CD4-positive, alpha-beta T cell treated with Interleukin-4 for 4 hours (primary cell): ENCODE data around the gene ZNF541.
A peak's percentile ranks its signal among the peaks of the same experiment; 100 is the strongest.

Experiments
- DNase-seq: peaks from one replicate; pipeline ENCODE4 v3.0.0-alpha.2; 2020

ZNF541 gene, protein sequence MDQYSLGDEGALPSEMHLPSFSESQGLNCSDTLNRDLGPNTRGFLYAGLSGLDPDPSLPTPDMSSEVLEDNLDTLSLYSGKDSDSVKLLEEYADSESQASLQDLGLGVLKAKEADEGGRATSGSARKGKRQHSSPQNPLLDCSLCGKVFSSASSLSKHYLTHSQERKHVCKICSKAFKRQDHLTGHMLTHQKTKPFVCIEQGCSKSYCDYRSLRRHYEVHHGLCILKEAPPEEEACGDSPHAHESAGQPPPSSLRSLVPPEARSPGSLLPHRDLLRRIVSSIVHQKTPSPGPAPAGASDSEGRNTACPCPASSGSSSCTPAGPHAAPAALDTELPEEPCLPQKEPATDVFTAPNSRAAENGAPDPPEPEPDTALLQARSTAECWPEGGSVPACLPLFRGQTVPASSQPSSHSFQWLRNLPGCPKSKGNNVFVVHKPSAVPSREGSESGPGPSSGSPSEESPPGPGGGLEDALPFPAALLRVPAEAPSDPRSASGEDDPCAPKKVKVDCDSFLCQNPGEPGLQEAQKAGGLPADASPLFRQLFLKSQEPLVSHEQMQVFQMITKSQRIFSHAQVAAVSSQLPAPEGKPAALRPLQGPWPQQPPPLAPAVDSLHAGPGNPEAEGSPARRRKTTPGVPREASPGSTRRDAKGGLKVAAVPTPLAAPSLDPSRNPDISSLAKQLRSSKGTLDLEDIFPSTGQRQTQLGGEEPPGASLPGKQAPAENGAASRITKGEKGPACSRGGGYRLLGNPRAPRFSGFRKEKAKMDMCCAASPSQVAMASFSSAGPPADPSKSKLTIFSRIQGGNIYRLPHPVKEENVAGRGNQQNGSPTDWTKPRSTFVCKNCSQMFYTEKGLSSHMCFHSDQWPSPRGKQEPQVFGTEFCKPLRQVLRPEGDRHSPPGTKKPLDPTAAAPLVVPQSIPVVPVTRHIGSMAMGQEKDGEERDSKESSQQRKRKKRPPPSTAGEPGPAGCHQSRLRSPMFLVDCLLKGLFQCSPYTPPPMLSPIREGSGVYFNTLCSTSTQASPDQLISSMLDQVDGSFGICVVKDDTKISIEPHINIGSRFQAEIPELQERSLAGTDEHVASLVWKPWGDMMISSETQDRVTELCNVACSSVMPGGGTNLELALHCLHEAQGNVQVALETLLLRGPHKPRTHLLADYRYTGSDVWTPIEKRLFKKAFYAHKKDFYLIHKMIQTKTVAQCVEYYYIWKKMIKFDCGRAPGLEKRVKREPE (N-terminal part only)

DNA sequence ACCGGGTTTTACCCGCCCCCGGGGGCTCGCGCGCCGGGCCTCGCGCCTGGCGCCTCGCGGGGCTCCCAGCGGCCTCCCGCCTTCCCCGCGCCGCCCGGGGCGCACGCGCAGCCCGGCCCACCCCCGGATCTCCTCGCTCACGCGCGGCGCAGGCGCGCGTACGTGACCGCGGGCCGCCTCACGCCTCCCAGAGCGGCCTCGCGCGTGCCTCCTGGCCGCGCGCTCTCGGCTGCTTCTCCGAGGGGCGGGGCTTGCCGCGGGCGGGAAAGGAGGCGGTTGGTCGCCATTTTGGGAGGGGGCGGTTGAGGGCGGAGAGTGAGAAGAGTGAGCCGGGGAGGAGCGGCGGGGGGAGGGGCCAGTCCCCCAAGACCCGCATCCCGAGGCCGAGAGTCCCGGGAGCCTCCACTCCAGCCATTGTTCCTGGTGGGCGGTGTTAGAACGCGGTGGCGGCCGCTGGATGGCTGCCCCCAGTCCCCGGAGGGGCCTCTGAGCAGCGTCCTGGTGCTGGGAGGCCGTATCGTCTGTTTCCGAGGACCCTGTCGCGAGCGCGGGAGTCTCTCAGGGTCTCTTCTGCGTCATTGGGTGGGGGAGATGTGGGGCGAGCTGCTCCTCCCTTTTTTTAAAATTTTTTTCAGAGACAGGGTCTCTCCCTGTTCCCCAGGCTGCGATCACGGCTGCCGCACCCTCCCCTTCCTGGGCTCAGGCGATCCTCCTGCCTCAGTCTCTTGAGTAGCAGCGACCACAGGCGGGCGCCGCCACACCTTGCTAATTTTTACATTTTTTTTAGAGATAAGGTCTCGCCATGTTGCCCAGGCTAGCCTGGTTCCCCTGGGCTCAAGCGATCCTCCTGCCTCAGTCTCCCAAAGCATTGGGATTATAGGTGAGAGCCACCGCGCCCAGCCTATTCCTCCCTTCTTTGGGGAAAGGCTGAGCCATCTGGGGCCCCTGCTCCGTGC lies at the start of gene ZNF541:
Gene ZNF541, minus strand, starts transcription at position 78 of the 956 bp plus-strand sequence. CDS start 17,292 bp downstream, outside the sequence.
- DNase-seq: peak; percentile 83

DNA sequence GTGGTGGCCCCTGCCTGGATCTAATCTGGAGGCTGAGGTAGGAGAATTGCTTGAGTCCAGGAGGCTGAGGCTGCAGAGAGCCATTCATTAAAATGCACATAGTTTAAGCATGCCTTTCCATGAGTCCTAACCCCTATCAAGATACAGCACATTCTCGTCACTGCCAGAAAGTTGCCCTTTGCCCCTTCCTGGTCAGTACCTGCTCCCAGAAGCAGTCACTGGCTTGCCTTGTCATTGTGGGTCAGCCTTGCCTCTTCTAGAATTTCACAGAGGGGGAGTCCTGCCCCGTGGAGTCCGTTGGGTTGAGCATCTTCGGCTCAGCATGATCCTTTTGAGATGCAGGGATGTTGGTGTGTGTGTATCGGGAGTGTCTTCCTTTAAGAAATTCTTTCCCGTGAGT lies 46.8 kb upstream of the ZNF541 start:
- DNase-seq: no peak

DNA sequence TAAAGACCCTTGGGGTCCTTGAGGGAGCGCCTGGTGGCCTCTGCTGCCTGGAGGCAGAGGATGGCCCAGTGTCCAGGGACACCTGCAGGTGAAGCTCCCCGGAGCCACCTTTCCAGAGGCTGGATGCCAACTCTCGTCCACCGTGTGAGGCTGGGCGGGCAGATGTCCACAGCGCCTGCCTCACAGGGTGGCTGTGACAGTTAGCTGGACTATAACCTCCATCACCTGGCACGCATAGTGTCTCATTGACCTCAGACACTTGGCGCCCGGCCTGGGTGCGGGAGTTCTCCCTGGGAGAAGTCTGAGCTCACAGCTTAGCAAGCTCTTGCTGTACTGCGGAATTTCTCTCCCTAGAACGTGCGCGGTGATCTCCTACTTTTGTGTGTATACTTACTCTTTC lies 45.8 kb upstream of the ZNF541 start:
- no peak for DNase-seq

DNA sequence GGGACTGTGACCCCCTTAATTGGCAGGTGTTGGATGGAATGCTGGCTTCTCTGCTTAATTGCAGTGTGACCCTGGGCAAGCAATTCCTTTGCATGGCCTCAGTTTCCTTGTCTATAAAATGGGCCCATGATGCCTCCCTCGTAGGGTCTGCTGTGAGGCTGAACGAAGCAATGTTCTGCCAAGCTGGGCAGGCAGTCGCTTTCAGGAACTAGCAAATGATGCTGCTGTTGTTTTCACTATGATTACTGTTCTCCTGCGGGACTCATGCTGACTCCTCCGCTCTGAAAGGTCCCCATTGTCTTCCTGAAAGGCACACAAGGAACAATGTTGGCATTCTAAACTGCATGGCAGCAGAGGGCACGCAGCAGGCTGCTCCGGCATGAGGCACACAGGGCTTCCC lies 42.8 kb upstream of the ZNF541 start:
- DNase-seq: no peak

DNA sequence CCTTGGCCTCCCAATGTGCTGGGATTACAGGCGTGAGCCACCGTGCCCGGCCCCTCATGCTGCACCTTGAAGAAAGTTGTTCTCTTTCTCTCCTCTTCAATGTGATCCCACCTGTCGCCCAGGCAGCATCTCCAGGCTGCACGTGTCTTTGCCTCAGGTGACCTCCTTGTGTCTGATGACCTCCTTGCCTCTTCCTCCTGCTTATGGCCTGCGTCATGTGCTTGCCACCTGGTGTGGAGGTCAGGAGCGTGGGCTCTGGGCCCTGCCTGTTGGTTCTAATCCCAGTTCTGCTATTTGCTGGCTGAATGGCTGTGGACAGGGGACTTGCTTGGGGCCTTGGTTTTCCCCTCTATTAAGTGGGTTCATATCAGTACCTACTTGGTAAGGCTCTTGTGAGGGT lies 42.3 kb upstream of the ZNF541 start:
- no peak for DNase-seq

DNA sequence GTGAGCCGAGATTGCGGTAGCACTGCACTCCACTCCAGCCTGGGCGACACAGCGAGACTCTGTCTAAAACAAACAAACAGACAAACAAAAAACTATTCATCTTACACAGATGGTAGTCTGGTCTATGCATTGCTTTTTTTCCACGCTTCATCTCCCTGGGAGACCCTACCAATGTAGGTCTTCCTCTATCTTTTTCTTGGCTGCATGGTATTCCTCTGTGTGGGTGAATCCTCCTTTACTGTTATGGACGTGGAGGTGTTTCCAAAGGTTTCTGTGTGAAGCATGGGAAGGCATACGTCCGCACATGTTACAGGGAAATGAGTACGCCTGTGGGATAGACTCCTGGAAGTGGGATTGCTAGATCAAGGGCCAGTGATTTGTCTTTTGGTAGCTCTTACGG lies 41.6 kb upstream of the ZNF541 start:
- DNase-seq: no peak

DNA sequence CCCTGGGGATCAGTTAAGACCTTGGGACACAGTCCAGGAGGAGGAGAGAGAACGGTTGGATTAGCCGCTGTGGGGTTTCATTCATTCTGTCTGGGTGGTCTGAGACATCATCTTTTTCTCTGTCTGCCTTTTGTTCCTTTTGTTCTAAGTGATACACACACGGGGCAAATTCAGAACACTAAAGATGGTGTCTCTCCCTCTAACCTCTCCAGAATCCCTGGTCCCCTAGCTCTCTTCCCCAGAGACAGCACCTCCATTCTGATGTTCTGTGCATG lies 41.0 kb upstream of the ZNF541 start:
- no peak for DNase-seq

DNA sequence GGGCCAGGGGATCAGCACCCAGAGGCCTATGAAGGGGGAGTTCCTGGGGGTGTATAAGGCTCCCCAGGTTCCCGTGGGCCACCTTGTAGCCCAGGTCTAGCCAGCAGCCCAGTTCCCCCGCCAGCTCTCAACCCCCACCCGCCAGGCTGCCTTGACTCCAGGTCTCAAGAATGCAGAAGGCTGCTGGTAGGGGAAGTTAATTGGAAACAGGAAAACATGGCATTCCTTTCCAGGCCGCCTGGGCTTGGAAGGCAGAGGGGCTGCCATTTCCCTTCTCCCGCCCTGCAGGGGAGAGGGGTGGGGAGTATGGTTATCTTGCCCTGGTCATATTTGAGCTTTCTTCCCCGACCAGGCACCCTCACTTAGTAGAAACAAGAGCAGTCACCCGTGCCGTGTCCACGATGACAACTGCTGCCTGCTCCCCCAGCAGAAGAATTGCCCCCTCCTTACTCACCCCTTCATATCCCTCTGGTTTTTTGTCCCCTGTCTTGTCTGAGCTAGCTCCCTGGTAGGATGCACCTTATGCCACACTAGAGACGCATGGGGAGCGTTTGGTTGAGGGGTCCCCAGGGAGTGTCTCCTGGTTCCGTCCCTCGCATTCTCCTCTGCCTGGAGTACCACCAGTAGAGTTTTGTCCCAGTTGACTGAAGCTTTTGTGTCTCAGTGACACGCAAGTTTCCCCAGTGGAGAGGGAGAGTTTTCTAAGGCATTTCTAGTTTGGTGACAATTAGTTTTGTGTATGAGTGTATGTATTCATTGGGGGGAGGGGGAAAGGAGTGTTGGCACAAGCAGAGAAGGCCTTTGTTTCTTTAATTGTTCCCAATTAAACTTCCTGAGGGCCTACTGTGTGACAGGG lies 40.4 kb upstream of the ZNF541 start:
- no peak for DNase-seq

DNA sequence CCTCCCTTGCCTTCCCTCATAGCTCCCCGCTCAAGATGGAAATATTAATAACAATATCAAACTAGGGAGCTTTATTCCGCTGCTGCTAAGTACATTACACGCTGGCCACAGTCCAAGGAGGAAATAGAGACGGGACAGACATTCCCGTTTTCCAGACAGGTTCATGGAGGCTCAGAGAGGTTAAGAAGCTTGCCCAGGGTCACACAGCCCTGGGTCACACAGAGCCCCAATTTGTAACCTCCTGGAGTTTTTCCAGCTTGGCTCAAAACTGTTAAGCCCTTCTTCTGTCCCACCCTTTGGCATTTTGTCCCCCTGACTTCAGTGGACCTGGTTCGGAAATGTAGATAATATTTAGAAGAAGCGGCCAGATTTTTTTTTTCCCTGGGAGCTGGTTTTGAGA lies 38.0 kb upstream of the ZNF541 start:
- no peak for DNase-seq

DNA sequence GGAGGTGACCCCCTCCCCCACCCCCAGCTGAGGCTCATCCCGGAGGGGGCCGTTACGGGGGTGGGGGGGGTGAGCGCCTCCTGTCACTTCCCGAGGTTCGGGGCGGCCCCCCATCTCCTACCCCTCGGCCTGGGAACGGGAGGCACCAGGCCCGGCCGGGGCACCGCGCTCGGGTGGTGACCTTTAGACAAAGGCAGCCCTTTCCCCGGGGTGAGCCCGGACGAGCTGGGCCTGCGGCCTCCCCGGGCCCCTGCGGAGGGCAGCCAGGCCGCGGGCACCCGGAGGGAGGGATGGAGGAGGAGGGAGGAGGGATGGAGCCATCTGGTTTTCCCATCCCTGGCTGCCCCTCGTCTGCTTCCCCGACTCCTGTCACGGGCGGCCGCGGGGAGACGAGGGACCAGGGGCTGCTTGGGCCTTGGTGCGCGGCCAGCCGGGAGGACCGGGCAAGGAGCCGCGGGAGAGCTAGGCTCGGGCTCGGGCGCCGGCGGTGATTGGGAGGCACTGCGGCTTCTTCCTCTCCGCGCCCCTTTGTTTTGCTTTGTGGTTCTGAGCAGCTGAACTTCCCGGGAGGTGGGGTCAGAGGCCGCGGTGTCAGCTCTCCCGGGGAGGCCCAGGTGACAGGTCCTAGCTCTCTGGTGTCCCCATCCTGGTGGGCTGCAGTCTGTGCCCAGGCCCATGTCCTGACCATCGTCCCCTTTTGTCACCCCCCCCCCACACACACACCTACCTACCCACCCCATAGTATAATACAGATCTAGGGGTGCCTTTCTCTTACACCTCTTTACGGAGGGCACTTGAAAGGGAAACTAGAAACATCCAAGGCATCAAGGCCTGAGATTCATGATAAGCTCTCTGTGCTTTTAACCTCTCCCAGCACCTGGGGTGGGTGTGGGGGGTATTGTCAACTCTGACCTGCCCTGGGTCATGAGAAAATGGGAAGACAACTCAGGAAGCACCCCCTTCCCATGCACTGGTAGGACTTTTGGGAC lies 37.3 kb upstream of the ZNF541 start:
- peak; percentile 58 for DNase-seq

DNA sequence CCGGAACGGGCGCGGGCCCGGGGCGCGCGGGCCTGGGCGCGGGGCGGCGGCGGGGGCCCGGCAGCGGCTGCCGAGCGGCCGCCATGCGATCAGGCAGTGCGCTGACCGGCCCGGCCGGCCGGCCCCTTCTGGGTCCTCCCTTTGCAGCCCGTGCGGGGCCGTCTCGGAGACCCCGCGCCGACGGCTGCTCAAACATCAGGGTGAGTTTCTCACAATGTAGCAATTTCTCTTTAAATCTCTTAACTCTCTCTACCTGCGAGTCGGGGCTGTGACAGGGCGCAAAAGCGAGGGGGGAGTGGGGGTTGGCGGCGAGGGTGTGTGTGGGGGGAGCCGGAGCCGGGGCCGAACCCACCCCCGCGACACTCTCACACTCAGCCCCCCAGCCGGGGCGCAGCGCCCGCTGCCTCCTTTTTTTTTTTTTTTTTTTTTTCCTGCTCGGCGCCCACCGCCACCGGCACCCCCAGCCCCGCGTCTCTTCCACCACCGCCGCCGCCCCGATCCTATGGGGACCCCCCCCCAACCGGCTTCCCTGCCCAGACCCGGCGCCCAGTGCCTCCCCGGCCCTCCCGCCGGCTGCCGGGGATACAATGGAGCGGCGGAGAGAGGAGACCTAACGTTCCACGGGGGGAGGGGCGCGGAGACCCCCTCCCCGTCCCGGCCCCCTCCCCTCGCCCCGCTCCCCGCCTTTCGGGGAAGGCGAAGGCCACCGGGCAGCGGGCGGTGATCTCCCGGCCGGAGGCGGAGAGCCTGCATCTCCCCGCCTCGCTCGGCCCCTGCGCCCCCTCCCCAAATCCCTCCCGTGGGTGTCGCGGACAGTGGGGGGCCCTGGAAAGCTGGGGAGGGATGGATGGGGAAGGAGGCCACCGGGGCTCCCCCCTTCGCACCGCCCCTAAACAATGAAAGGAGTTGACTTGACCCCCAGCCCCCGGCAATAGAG lies 36.3 kb upstream of the ZNF541 start, which contains the start of gene BICRA:
Gene BICRA, plus strand, starts transcription at position 166 of the 937 bp plus-strand sequence. CDS start 64,441 bp downstream, outside the sequence.
- peak; percentile 83 for DNase-seq

DNA sequence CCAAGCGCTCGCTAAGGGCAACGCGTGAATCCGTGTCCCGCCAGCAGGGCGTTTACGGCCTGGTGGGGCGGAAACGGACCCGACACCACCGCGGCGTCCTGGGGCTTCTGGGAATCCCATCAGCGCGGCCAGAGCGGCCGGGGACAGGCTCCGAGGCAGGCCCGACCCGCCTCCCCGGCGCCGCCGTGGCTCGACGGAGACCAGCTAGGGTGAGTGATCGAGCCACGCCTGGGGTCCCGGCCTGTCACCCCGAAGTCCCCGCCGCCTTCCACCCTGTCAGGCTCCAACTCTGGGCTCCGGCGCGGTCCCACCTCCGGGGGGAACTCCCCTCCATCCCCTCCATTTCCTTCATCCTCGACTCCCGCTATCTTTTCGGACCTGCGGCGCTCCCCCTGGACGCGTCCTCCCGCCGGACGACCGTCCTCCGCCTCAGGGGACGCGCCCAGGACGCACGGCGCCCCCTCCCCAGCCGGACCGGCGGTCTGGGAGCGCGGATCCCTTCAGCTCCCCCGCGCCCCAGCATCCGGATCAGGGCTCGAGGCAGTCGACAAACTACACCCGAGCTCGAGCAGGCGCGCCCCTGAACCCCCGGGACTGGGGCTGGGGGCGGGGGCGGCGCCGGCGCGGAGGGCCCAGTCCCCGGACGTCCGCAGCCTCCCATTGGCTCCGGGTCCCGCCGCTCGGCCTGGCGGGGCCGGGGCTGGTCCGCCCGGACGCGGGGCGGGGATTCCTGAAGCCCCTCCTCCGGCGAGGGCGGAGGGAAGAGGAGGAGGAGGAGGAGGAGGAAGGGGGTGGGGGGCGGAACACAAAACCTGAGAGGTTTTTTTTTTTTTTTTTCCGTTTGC lies 35.3 kb upstream of the ZNF541 start:
- DNase-seq: peak; percentile 95

DNA sequence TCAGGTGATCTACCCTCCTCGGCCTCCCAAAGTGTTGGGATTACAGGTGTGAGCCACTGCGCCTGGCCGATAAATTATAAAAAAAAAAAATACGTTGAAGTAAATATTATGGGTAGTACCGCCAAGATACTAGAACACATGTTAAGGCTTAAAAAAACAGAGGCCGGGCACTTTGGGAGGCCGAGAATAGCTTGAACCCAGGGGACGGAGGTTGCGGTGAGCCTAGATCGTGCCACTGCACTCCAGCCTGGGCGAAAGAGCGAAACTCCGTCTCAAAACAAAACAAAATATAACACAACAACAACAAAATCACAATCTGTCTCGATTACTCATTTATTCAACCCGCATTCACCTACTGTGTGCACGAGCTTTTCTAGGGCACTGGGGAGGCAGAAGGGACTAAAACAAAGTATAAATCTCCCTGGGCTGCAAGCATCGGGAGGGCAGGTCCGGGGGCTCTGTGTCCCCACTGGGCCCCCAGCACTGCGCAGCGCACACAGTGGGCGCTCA lies 34.7 kb upstream of the ZNF541 start:
- no peak for DNase-seq

DNA sequence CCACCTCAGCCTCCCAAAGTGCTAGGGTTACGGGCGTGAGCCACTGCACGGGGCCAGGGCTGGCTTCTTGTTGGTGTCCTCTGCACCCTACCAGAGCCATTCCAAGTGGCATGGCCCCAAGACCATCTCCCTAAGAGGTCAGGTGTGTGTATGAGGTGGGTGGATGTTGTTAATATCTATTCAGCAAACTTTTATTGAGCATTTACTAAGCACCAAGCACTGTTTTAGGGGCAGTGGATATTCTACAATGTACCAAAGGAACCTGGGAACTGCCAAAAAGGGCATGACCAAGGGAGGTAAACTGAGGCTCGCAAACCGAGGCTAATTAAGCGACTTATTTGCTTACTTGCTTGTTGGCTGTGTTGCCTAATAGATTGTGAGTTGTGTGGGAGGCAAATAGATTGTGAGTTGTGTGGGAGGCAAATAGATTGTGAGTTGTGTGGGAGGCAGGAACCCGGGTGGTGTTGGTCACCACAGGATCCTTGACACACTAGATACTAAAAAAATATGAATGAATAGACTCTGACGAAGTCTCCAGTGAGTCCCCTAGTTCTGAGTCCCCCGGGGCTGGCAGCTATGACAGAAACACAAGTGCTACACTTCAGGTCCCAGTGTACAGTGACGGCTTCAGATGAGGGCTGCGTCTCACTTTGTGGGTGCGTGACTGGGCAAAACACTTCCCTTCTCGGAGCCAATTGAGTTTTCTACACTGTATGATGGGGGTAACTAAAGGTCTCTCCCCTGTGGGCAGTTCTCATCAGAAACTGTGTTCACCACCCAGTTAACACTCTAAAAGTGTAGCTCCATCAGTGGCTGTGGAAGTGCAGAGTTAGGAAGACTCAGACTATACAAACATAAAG lies 31.0 kb upstream of the ZNF541 start:
- no peak for DNase-seq

DNA sequence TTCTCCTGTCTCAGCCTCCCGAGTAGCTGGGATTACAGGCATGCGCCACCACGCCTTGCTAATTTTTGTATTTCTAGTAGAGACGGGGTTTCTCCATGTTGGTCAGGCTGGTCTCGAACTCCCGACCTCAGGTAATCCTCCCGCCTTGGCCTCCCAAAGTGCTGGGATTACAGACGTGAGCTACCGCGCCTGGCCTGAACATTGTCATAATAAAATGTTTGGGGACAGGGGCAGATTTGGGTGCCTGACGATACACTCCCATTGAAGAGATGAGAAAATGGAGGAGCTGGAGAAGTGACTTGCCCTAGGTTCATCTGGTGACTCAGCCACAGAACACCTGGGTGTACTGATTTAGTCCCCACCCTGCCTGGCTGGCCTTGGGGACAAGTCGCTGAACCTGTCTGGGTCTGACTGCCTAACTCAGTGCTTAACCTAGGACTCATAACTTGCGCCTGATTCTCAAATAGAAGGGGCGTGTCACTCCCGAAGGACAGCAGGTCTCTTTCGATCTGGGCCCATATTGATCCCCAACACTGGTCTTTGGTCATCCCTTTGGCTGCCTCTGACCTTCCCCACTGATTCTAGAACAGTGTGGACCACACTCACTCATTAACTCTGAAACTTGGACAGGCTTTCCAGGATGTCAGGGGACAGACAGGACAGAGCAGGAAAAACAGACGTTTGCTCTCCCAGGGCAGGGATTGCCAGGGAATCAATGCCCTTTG lies 28.4 kb upstream of the ZNF541 start:
- no peak for DNase-seq
